GM12865 (cell line): ENCODE data around the gene ECEL1.

Experiments used
- DNase-seq: peaks from one replicate; pipeline ENCODE4 v3.0.0; 2010; ENCODE audit warnings: low read depth
- H3K4me3 ChIP-seq: 2 replicates; pipeline ENCODE4 v1.5.1; 2011; ENCODE audit warnings: mild to moderate bottlenecking, low read depth, low read length, control low read depth
- CTCF ChIP-seq: IDR thresholded peaks from 2 replicates; pipeline ENCODE4 v1.5.1; 2011; ENCODE audit warnings: low read length, control low read depth, low read depth, inconsistent platforms; ENCODE audit not compliant: insufficient read depth; ENCODE audit errors: missing control alignments

Gene ECEL1

GRCh38 chr2:232483311-232483922 is 4.2 kb downstream of the ECEL1 start:
- no peak for TF ChIP-seq CTCF
- no peak overlapping the region for H3K4me3 ChIP-seq
- no peak for DNase-seq

- H3K4me3 ChIP-seq, result no peak overlapping the region
- DNase-seq, result no peak
- TF ChIP-seq CTCF, result no peak
Measured at GRCh38 chr2:232482301-232483238, 5.1 kb downstream of the ECEL1 start.

GRCh38 chr2:232481322-232482140 is 6.1 kb downstream of the ECEL1 start:
- no peak overlapping the region for H3K4me3 ChIP-seq
- no peak for DNase-seq
- no peak for TF ChIP-seq CTCF

- TF ChIP-seq CTCF, result no peak
- H3K4me3 ChIP-seq, result no peak overlapping the region
- DNase-seq, result no peak
Measured at GRCh38 chr2:232480201-232481190, 7.1 kb downstream of the ECEL1 start.

GRCh38 chr2:232479341-232480200 is 8.1 kb downstream of the ECEL1 start:
- no peak for TF ChIP-seq CTCF
- H3K4me3 ChIP-seq, result no peak overlapping the region
- no peak for DNase-seq
